RWPE1 (cell line): Measurements from ENCODE around the gene GMNN.

ENCODE experiments used
- CTCF ChIA-PET: fragments of 350-600 bp; sonication (Branson Sonifier 250); formaldehyde crosslinking; extraction: SDS; loops from one replicate; lab custom pipeline; 2021; lab: Yijun Ruan, JAX
- POLR2A ChIA-PET: fragments of 400-600 bp; formaldehyde crosslinking; extraction: SDS; loops from one replicate; lab custom pipeline; 2020; ENCODE audit warnings: antibody characterized with exemption; ENCODE audit not compliant: low non-redundant PET; lab: Yijun Ruan, JAX
- DNase-seq: peaks from one replicate; pipeline ENCODE4 v3.0.0; 2012; ENCODE audit warnings: low spot score
- H3K27ac ChIP-seq: fragments of 450-650 bp; 2 replicates; pipeline ENCODE4 v1.5.1; 2017
- TF ChIP-seq, protein P1 (sequence below): fragments of 450-650 bp; conservative IDR thresholded peaks from 2 replicates; pipeline ENCODE4 v1.5.1; 2017; ENCODE audit warnings: low read depth, mild to moderate bottlenecking

The GMNN gene

DNA sequence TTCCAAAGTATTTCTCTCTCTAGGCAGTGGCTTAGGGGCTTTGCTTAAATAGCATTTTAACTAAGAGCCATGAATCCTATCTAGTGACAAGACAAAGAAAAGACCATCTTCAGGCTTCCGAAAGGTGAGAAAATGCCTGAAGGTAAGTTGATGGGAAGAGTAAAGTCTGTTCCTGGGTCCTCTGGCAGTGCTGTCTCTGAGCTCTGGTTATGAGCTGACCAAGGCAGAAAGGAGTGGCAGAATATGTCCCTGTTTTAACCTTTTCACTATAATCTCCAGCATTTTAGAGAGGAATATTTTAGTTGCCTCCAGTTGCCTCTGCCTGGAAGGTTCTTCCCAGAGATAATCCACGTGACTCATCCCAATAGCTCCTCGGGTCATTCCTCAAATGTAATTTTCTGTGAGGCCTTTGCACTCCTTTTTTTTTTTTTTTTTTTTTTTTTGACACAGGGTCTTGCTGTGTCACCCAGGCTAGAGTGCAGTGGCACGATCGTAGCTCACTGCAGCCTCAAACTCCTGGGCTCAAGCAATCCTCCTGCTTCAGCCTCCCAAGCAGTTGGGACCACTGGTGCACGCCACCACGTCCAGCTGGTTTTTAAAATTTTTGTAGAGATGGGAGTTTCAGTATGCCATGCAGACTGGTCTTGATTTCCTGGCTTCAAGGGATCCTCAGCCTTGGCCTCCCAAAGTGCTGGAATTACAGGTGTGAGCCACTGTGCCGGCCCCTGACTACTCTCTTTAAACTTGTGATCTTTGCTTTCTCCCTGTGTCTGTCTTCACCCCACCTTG is 27.7 kb downstream of the GMNN start:
- TF ChIP-seq, protein P1, sequence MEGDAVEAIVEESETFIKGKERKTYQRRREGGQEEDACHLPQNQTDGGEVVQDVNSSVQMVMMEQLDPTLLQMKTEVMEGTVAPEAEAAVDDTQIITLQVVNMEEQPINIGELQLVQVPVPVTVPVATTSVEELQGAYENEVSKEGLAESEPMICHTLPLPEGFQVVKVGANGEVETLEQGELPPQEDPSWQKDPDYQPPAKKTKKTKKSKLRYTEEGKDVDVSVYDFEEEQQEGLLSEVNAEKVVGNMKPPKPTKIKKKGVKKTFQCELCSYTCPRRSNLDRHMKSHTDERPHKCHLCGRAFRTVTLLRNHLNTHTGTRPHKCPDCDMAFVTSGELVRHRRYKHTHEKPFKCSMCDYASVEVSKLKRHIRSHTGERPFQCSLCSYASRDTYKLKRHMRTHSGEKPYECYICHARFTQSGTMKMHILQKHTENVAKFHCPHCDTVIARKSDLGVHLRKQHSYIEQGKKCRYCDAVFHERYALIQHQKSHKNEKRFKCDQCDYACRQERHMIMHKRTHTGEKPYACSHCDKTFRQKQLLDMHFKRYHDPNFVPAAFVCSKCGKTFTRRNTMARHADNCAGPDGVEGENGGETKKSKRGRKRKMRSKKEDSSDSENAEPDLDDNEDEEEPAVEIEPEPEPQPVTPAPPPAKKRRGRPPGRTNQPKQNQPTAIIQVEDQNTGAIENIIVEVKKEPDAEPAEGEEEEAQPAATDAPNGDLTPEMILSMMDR: no peak
- DNase-seq: no peak
- ChIA-PET POLR2A (interaction anchor here (0.6 kb wide), 1 partner anchor 44 kb away, joined by 4 read pairs; no protein-coding TSS in a partner anchor), CTCF (no interaction called here)
- H3K27ac ChIP-seq: no peak overlapping the region

DNA sequence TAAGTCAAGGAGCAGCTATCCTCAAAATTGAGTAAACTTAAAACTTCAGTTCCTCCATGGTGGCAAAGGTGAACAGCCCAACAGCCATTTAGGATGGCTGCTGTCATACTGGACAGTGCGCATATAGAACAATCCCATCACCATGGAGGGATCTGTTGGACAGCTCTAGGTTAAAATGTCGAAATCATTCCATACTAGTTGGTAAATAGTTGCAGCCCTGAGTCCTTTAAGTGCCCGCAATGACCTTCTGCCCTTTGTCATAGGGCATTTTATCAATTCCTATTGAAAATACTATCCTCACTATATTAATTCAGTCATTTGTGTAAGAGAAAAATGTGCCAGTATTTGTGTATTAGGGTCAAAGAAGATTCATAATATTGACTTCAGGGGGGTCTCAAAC is 32.8 kb downstream of the GMNN start:
- H3K27ac ChIP-seq: no peak overlapping the region
- TF ChIP-seq, protein P1: no peak
- CTCF ChIA-PET: no interaction called here
- DNase-seq: no peak
- POLR2A ChIA-PET: interaction anchor here (0.6 kb wide), 1 partner anchor 11 kb away, joined by 3 read pairs; no protein-coding TSS in a partner anchor

- DNase-seq: no peak
Measured at GRCh38 chr6:24809728-24810127, 35.0 kb downstream of the GMNN start.

DNA sequence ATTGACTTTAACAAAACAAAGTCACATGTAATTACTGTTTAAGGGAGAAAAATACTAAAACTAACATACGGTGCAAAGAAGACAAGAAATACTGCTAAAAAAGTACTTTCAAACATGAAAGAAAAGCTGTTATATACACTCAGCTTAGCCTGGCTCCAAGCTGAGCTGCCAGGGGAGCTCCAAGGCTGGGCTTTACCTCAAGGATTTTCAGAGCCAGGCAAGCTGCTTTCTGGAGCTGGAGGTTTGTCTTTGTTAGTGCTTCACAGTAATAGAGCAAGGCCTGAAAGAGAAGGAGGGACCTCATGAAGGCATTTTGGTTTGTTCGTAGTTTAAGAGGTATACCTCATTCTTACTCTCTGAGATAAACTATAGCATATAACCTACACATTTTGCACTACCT is 43.6 kb downstream of the GMNN start:
- H3K27ac ChIP-seq: no peak overlapping the region
- CTCF ChIA-PET: interaction anchor here (0.8 kb wide), 1 partner anchor 37 kb away, joined by 3 read pairs; no protein-coding TSS in a partner anchor
- TF ChIP-seq, protein P1: no peak
- POLR2A ChIA-PET: interaction anchor here (0.7 kb wide), 1 partner anchor 11 kb away, joined by 3 read pairs; no protein-coding TSS in a partner anchor
- no peak for DNase-seq

More at GRCh38 chr6:24809728-24810127, 35.0 kb downstream of the GMNN start:
- TF ChIP-seq, protein P1: no peak
- ChIA-PET POLR2A (no interaction called here), CTCF (interaction anchor here (0.6 kb wide), 1 partner anchor 563 kb away, joined by 4 read pairs; no protein-coding TSS in a partner anchor)
- H3K27ac ChIP-seq: no peak overlapping the region

- no peak for DNase-seq
- TF ChIP-seq, protein P1: no peak
- CTCF ChIA-PET: no interaction called here
- no peak overlapping the region for H3K27ac ChIP-seq
- POLR2A ChIA-PET: no interaction called here
Measured at GRCh38 chr6:24821860-24822444, 47.2 kb downstream of the GMNN start.

- H3K27ac ChIP-seq: no peak overlapping the region
- POLR2A ChIA-PET: no interaction called here
- TF ChIP-seq, protein P1: no peak
- CTCF ChIA-PET: interaction anchor here (0.6 to 0.7 kb wide), 2 partner anchors 164 to 234 kb away, joined by 3 to 7 read pairs; no protein-coding TSS in a partner anchor
- no peak for DNase-seq
Measured at GRCh38 chr6:24822696-24823095, 48.0 kb downstream of the GMNN start.
